ENCODE results near the gene CCL28. TPM values are rescaled to one million over a fixed set of nuclear protein-coding genes. Genes with fewer than 3 reads are reported as not detected.

The CCL28 gene
- total RNA-seq, 4 donors from 2014 or later, result 21.5 to 44.7 (median 32.7) TPM

DNA sequence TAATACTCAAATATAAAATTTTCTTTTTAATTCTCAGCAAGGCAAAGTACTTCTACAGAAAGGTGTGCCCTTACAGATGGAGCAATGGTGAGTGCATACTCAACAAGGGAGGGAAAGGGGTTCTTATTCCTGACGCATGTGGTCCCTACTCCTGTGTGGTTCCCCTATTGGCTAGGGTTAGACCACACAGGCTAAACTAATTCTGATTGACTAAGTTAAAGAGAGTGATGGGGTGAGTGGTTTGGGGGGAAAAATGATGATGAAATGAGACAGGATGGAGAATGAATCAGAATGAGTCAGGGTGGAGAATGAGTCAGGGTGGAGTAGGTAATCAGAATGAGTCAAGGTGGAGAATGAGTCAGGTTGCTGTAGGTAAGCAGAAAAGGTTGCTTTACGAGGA, 76.0 kb downstream of the CCL28 start:
- Histone ChIP-seq H3K4me3 (replicated peaks in 1 of 3) (no peak overlapping the region), H3K27ac (no peak overlapping the region), H3K36me3 (no peaks in the 10 kb centered on the region), H3K4me1 (no peaks in the 10 kb centered on the region), H3K9me3 (no peaks in the 10 kb centered on the region), H3K27me3 (no peaks in the 10 kb centered on the region)
- intact Hi-C loops (cut with DNase I), result no loop called here
- no peak for TF ChIP-seq POLR2A (IDR thresholded peaks at IDR 0.05)
- TF ChIP-seq, protein P1, sequence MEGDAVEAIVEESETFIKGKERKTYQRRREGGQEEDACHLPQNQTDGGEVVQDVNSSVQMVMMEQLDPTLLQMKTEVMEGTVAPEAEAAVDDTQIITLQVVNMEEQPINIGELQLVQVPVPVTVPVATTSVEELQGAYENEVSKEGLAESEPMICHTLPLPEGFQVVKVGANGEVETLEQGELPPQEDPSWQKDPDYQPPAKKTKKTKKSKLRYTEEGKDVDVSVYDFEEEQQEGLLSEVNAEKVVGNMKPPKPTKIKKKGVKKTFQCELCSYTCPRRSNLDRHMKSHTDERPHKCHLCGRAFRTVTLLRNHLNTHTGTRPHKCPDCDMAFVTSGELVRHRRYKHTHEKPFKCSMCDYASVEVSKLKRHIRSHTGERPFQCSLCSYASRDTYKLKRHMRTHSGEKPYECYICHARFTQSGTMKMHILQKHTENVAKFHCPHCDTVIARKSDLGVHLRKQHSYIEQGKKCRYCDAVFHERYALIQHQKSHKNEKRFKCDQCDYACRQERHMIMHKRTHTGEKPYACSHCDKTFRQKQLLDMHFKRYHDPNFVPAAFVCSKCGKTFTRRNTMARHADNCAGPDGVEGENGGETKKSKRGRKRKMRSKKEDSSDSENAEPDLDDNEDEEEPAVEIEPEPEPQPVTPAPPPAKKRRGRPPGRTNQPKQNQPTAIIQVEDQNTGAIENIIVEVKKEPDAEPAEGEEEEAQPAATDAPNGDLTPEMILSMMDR (IDR thresholded peaks at IDR 0.05), result no peak
- WGBS, 2 donors, result 90 to 94% methylated on average over 2 of the region's 2 CpGs
- DNase-seq, result no peak

DNA sequence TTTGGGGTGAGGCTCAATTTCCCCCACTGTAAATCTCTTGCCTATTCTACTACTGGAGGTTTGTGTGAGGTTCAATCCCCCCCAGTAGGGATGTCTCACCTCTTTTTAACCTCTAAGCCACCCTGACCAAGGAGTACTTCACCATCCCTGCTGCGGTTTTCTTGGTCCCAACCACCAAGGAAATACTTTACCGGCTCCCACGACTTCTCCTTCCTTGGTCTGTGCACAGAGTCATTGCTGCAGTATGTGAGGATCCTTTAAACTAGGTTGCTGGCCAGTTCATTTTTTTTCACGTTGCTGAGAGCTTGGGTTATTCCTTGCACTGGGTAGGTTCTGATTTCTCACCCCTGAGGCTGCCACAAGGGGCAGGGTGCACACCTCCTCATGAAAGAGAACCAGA, 76.5 kb downstream of the CCL28 start:
- Histone ChIP-seq H3K27ac (no peak overlapping the region), H3K4me1 (no peaks in the 10 kb centered on the region), H3K27me3 (no peaks in the 10 kb centered on the region), H3K9me3 (no peaks in the 10 kb centered on the region), H3K36me3 (no peaks in the 10 kb centered on the region), H3K4me3 (replicated peaks in 1 of 3) (no peak overlapping the region)
- intact Hi-C loops (cut with DNase I), result no loop called here
- TF ChIP-seq POLR2A (IDR thresholded peaks at IDR 0.05), result no peak
- TF ChIP-seq, protein P1 (IDR thresholded peaks at IDR 0.05), result no peak
- DNase-seq, result no peak
- 65 to 84% methylated on average over 4 of the region's 4 CpGs for WGBS, 2 donors

DNA sequence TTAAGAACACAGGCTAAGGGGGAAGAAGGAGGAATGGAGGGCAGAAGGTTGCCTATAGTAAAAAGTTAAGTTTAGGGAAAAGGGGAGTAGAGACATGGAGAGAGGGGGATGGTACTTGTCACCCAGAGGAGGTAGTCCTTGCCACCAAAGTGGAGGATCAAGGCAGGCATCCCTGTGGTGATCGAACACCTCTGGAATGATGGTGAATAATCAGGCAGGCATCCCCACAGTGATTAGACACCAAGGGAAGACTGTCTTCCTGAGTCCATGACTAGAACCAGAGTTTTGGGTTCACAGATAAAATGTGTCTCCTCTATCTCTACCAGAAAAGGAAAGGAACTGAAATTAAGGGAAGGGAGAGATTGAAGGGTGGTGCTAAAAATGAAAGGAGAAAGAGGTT, 79.8 kb downstream of the CCL28 start:
- TF ChIP-seq POLR2A (IDR thresholded peaks at IDR 0.05), result no peak
- no peak for DNase-seq

More for the DNA sequence above, 79.8 kb downstream of the CCL28 start:
- Histone ChIP-seq H3K9me3 (no peaks in the 10 kb centered on the region), H3K27me3 (no peaks in the 10 kb centered on the region), H3K27ac (no peak overlapping the region), H3K36me3 (no peaks in the 10 kb centered on the region), H3K4me3 (replicated peaks in 1 of 3) (no peak overlapping the region), H3K4me1 (no peaks in the 10 kb centered on the region)
- intact Hi-C loops (cut with DNase I), result no loop called here
- WGBS, 2 donors, result 81 to 84% methylated on average over 1 of the region's 1 CpG

Other genes starting within 250 kb of the CCL28 start
- gene NIM1K, start 220.2 kb downstream of the CCL28 start, total RNA-seq, result 1 to 10 TPM in 1 of 4 donors, under 1 TPM in 3; 0.40 to 2.1 (median 0.58) TPM
- 10 to 100 TPM; 33.5 to 58.7 (median 44.1) TPM for gene HMGCS1, start 99.0 kb downstream of the CCL28 start, total RNA-seq
- gene TMEM267, start 71.5 kb upstream of the CCL28 start, total RNA-seq, result 10 to 100 TPM; 24.6 to 40.4 (median 29.2) TPM
- gene C5orf34, start 102.8 kb upstream of the CCL28 start, total RNA-seq, result 1 to 10 TPM in 3 of 4 donors, under 1 TPM in 1; 0.42 to 2.1 (median 1.6) TPM
- 100 to 1,000 TPM in 1 of 4 donors, 10 to 100 TPM in 3; 84.5 to 105 (median 98.5) TPM for gene PAIP1, start 144.7 kb upstream of the CCL28 start, total RNA-seq
- gene NNT, start 190.8 kb upstream of the CCL28 start, total RNA-seq, result 100 to 1,000 TPM in 2 of 4 donors, 10 to 100 TPM in 2; 95.7 to 125 (median 104) TPM